ENCODE data around the gene SLC2A4RG. TPM values are rescaled to one million over a fixed set of nuclear protein-coding genes. Genes with fewer than 3 reads are reported as not detected.

SLC2A4RG gene
- total and polyA plus RNA-seq, 2 of the 13 experiments (the other 11 are each of a cell fraction or from before 2014, with no cell fraction given): 91.4 to 95.9 TPM

DNA sequence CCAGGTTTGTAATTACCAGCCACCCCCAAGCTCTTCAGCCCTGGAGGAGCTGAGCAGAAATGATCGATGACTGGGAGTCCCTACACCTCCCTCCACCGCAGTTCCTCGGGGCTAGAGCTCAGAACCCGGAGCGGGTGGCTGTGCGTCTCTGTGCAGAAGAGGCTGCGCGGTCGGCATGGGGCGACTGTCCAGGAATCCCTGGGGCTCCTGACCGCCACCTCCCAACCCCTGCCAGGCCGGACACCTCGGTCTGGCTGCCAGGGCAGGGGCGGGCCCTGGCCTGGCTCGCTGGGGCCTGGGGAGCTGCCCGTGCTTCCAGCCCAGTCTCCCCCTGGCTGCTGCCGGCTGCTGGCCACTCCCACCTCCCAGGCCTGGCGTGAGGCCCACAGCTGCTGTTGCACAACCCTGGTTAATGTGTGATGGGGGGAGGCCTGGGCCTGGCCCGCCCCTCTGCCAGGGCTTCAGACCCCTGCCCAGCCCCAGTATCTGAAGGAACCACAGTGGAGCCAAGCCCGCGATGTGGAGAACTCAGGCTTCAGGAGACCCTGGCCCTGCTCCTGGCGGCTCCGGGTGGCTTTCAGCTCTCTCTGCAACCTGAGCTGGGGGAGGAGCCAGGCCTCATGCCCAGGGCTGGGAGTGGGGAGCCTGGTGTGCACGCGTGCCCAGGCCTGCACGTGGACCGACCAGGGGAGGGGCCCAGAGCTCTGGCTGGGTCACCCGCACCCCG lies 1.2 kb downstream of the SLC2A4RG start (continued):
- peak; percentile 73 for TF ChIP-seq ZMYM4 (CRISPR knock-in tag; IDR thresholded peaks at IDR 0.05)
- TF ChIP-seq ZKSCAN1 (IDR thresholded peaks at IDR 0.05; ENCODE audit: low read length): no peak
- TF ChIP-seq ZNF234 (CRISPR knock-in tag; conservative IDR thresholded peaks at IDR 0.05): peak; percentile 97
- no peak for TF ChIP-seq SMARCE1 (IDR thresholded peaks at IDR 0.05; ENCODE audit: borderline replicate concordance)
- TF ChIP-seq, protein P1, sequence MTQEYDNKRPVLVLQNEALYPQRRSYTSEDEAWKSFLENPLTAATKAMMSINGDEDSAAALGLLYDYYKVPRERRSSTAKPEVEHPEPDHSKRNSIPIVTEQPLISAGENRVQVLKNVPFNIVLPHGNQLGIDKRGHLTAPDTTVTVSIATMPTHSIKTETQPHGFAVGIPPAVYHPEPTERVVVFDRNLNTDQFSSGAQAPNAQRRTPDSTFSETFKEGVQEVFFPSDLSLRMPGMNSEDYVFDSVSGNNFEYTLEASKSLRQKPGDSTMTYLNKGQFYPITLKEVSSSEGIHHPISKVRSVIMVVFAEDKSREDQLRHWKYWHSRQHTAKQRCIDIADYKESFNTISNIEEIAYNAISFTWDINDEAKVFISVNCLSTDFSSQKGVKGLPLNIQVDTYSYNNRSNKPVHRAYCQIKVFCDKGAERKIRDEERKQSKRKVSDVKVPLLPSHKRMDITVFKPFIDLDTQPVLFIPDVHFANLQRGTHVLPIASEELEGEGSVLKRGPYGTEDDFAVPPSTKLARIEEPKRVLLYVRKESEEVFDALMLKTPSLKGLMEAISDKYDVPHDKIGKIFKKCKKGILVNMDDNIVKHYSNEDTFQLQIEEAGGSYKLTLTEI (CRISPR knock-in tag; conservative IDR thresholded peaks at IDR 0.05): no peak
- no peak; the same call in 1 of the 2 replicates for TF ChIP-seq ZNF615 (CRISPR knock-in tag; IDR thresholded peaks at IDR 0.05; ENCODE audit: borderline replicate concordance)
- TF ChIP-seq ZNF20 (CRISPR knock-in tag; IDR thresholded peaks at IDR 0.05): 0 out of 2 replicates have a peak, but pooled peaks have one; percentile 52
- no peak for TF ChIP-seq RFX5 (IDR thresholded peaks at IDR 0.05; ENCODE audit: low read depth, low read length)
- peak; percentile 94; the same call in 1 of the 2 replicates for TF ChIP-seq XBP1 (CRISPR knock-in tag; IDR thresholded peaks at IDR 0.05)
- peak; percentile 81; the same call in 1 of the 2 replicates for TF ChIP-seq ZNF547 (CRISPR knock-in tag; IDR thresholded peaks at IDR 0.05)
- TF ChIP-seq MYNN (CRISPR knock-in tag; IDR thresholded peaks at IDR 0.05; ENCODE audit: low read depth): no peak
- no peak for TF ChIP-seq MAFF (IDR thresholded peaks at IDR 0.05; ENCODE audit: low read depth, low read length)
- TF ChIP-seq JARID2 (CRISPR knock-in tag; IDR thresholded peaks at IDR 0.05; ENCODE audit: insufficient replicate concordance): peak; percentile 82
- TF ChIP-seq, protein P2, sequence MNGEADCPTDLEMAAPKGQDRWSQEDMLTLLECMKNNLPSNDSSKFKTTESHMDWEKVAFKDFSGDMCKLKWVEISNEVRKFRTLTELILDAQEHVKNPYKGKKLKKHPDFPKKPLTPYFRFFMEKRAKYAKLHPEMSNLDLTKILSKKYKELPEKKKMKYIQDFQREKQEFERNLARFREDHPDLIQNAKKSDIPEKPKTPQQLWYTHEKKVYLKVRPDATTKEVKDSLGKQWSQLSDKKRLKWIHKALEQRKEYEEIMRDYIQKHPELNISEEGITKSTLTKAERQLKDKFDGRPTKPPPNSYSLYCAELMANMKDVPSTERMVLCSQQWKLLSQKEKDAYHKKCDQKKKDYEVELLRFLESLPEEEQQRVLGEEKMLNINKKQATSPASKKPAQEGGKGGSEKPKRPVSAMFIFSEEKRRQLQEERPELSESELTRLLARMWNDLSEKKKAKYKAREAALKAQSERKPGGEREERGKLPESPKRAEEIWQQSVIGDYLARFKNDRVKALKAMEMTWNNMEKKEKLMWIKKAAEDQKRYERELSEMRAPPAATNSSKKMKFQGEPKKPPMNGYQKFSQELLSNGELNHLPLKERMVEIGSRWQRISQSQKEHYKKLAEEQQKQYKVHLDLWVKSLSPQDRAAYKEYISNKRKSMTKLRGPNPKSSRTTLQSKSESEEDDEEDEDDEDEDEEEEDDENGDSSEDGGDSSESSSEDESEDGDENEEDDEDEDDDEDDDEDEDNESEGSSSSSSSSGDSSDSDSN (CRISPR knock-in tag; IDR thresholded peaks at IDR 0.05): peak; percentile 100
- TF ChIP-seq, protein P3, sequence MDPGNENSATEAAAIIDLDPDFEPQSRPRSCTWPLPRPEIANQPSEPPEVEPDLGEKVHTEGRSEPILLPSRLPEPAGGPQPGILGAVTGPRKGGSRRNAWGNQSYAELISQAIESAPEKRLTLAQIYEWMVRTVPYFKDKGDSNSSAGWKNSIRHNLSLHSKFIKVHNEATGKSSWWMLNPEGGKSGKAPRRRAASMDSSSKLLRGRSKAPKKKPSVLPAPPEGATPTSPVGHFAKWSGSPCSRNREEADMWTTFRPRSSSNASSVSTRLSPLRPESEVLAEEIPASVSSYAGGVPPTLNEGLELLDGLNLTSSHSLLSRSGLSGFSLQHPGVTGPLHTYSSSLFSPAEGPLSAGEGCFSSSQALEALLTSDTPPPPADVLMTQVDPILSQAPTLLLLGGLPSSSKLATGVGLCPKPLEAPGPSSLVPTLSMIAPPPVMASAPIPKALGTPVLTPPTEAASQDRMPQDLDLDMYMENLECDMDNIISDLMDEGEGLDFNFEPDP (CRISPR knock-in tag; conservative IDR thresholded peaks at IDR 0.05): no peak
- peak; percentile 96 for TF ChIP-seq ZSCAN31 (CRISPR knock-in tag; IDR thresholded peaks at IDR 0.05; ENCODE audit: low read depth)
- peak; percentile 52; the same call in 1 of the 2 replicates for TF ChIP-seq ZNF12 (CRISPR knock-in tag; IDR thresholded peaks at IDR 0.05)
- 0 out of 2 replicates have a peak, but pooled peaks have one; percentile 17 for TF ChIP-seq CHD4 (IDR thresholded peaks at IDR 0.05; ENCODE audit: borderline replicate concordance, low read length)
- peak; percentile 87; the same call in 1 of the 2 replicates for TF ChIP-seq ZKSCAN8 (CRISPR knock-in tag; IDR thresholded peaks at IDR 0.05; ENCODE audit: borderline replicate concordance)
- peak; percentile 16; the same call in 1 of the 2 replicates for TF ChIP-seq ZNF24 (IDR thresholded peaks at IDR 0.05)
- TF ChIP-seq WIZ (CRISPR knock-in tag; IDR thresholded peaks at IDR 0.05): no peak
- peak; percentile 91 for TF ChIP-seq ZNF564 (CRISPR knock-in tag; IDR thresholded peaks at IDR 0.05)

All from HepG2 (cell line).